Measurements from ENCODE around the gene AP5S1.
"Not testable (repeated sequence)": the region's sequence is repeated elsewhere in the genome, so short reads cannot be mapped to it uniquely, and the experiment has no call there.

Gene AP5S1

DNA sequence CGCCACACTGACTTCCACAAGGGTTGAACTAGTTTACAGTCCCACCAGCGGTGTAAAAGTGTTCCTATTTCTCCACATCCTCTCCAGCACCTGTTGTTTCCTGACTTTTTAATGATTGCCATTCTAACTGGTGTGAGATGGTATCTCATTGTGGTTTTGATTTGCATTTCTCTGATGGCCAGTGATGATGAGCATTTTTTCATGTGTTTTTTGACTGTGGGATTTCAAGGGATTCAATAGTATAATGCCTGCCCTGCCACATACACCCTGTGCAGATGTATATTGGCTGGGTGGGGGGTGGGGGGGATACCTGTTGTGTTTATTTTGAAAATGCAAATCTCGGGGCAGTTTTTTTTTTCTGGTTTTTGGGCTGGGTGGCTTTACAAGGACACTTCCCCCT, 26.2 kb upstream of the AP5S1 start:
- DNase-seq (ENCODE audit: low spot score), result not testable (repeated sequence)

DNA sequence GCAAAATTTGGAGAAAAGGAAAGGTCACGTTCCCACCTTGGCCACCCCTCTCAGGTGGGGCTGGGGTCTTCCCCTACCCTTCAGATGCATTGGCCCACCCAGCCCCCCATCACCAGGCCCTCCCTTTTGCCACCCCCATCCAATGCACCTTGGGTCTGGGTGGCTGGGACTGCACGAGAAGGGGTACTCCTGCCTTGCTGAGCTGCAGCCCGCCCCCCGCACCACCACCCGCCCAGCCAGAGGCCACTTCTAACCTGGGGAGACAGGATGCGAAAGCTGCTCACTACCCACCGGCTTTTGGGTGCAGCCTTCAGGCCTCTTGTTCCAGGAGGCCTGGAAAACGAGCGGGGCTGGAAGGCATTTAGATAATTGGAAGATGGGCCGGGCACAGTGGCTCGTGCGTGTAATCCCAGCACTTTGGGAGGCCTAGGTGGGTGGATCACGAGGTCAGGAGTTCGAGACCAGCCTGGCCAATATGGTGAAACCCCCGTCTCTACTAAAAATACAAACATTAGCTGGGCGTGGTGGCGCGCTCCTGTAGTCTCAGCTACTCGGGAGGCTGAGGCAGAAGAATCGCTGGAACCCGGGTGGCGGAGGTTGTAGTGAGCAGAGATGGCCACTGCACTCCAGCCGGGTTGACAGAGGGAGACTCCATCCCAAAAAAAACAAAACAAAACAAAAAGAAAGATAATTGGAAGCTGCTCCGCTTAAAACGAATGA, 25.5 kb upstream of the AP5S1 start:
- no peak for DNase-seq (ENCODE audit: low spot score)

DNA sequence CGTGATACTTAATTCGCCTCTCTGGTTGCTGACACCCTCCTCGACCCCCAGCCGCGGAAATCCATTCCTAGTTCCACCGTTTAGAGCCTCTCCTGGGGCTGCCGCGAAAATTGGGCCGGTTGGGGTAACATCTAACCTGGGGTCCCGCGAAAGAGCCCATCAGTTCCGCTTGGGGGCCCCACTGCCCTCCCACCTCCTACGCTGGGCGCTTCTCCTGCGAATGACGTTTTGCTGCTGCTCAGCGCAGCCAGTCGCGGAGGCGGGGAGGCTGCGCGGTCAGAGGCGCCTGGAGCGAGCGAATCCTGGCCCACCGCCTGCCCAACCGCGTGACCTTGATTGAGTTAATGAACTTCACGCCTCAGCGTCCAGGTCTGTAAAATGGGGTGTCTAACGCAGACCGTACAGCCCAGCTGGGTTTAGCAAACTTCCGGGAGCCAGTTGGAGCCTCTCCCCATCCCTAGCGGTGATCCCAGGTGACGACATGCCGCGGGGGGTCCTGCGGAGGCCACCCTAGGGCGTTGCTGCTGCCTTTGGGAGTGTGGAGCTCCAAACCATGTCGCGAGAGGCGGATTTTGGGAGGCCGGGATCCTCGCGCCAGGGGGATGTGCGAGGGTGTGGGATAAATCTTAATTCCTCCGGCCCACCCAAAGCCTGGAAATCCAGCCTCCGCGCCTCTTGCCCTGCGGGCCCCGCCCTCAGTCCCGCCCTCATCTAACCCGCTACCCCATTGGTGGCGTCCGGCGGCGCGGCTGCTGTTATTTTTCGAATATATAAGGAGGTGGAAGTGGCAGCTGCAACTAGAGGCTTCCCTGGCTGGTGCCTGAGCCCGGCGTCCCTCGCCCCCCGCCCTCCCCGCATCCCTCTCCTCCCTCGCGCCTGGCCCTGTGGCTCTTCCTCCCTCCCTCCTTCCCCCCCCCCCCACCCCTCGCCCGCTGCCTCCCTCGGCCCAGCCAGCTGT, 24.6 kb upstream of the AP5S1 start, which contains the start of gene CDC25B:
TSS of gene CDC25B (plus strand) at position 800 of the 958 bp plus-strand sequence. CDS start 222 bp downstream, outside the sequence.
- DNase-seq (ENCODE audit: low spot score), result peak; percentile 96

GRCh38 chr20:3796477-3797225, 23.7 kb upstream of the AP5S1 start:
- DNase-seq (ENCODE audit: low spot score), result no peak

GRCh38 chr20:3797226-3797545, 23.2 kb upstream of the AP5S1 start:
- no peak for DNase-seq (ENCODE audit: low spot score)

DNA sequence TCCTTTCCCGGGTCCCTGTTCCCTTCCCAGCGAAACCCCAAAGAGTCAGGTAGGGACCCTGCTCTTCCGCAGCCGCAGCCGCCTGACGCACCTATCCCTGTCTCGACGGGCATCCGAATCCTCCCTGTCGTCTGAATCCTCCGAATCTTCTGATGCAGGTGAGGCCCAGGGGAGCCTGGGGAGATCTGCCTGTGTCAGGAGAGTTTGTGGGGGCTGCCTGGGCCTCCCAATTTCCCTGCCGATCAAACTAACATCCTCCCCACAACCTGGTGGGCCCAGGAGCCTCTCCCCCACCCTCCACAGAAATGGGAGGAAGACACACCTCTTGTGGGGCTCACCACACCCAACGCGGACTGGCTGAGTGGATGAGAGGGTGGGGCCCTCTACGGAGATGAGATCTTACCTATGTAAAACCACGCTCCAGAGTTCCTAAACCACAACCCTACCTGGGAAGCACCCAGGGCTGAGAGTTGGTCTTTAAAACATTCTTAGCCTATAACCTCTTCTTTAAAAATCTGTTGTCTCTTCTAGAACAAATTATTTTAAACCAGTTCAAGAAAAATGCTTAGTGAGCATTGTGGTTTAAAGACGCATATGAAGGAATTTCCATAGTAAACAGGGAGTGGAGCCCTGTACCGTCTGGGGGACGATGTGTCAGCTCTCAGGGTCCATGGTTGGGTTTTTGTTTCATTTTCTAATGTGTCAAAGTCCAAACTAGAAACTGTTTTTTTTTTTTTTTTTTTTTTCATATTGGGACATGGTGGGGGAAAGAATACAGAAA, 22.6 kb upstream of the AP5S1 start:
- no peak for DNase-seq (ENCODE audit: low spot score)

- DNase-seq (ENCODE audit: low spot score), result no peak
Measured at GRCh38 chr20:3798373-3798768, 22.0 kb upstream of the AP5S1 start.

DNA sequence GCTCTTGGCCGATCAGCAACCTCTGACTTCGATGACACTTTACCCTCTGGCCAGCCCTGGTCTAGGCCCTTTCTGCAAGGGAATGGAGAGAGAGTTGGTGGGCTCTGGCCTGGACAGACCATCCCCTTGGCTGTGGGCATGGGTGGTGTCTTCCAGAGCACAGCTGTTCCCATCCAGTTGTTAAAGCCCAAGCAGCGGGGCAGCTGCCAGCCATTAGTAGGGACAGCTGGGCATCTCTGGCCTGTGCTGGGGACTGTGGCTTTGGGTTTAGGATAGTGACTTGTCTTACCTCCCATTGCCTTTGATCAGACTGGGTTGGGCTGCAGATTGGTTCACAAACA, 21.5 kb upstream of the AP5S1 start:
- DNase-seq (ENCODE audit: low spot score), result no peak

- no peak for DNase-seq (ENCODE audit: low spot score)
Measured at GRCh38 chr20:3800256-3800877, 20.0 kb upstream of the AP5S1 start.

GRCh38 chr20:3800878-3801260, 19.5 kb upstream of the AP5S1 start:
- DNase-seq (ENCODE audit: low spot score), result no peak

DNA sequence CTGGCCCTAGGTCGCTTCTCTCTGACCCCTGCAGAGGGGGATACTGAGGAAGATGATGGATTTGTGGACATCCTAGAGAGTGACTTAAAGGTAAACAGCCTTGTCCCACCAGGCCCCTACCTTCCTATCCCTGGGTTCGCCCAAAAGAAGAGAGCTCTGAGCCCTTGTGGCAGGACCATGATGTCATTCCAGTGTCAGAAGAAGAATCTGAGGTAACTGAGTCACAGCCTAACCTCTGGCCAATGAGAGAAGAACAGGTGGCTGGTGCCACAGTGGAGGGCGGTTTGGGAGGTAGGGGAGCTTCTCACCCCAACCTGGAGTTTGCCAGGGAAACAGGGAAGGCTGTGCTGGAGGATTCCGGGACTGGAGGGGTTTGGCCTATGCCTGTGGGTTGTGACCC, 19.0 kb upstream of the AP5S1 start:
- no peak for DNase-seq (ENCODE audit: low spot score)

DNA sequence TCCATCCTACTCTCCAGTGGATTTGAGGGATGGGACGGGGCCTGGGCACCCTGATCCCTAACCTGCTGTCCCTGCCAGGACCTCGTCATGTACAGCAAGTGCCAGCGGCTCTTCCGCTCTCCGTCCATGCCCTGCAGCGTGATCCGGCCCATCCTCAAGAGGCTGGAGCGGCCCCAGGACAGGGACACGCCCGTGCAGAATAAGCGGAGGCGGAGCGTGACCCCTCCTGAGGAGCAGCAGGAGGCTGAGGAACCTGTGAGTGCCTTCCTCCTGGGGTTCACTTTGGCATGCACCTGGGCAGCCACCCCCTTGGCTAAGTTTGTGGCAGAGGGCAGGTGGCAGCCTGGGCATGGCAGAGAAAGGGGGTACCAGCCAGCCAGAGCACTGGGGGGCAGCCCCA, 18.5 kb upstream of the AP5S1 start:
- no peak for DNase-seq (ENCODE audit: low spot score)

GRCh38 chr20:3802524-3803239, 17.7 kb upstream of the AP5S1 start:
- DNase-seq (ENCODE audit: low spot score), result no peak

GRCh38 chr20:3803289-3803688, 17.1 kb upstream of the AP5S1 start:
- DNase-seq (ENCODE audit: low spot score), result no peak

GRCh38 chr20:3803854-3804253, 16.5 kb upstream of the AP5S1 start:
- DNase-seq (ENCODE audit: low spot score), result no peak

GRCh38 chr20:3804254-3804751, 16.0 kb upstream of the AP5S1 start:
- no peak for DNase-seq (ENCODE audit: low spot score)

DNA sequence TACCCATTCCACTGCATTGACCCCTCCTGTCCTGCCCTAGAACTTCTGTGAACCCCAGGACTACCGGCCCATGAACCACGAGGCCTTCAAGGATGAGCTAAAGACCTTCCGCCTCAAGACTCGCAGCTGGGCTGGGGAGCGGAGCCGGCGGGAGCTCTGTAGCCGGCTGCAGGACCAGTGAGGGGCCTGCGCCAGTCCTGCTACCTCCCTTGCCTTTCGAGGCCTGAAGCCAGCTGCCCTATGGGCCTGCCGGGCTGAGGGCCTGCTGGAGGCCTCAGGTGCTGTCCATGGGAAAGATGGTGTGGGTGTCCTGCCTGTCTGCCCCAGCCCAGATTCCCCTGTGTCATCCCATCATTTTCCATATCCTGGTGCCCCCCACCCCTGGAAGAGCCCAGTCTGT, 15.6 kb upstream of the AP5S1 start:
- DNase-seq (ENCODE audit: low spot score), result no peak

- DNase-seq (ENCODE audit: low spot score), result no peak
Measured at GRCh38 chr20:3808544-3808943, 11.8 kb upstream of the AP5S1 start.

DNA sequence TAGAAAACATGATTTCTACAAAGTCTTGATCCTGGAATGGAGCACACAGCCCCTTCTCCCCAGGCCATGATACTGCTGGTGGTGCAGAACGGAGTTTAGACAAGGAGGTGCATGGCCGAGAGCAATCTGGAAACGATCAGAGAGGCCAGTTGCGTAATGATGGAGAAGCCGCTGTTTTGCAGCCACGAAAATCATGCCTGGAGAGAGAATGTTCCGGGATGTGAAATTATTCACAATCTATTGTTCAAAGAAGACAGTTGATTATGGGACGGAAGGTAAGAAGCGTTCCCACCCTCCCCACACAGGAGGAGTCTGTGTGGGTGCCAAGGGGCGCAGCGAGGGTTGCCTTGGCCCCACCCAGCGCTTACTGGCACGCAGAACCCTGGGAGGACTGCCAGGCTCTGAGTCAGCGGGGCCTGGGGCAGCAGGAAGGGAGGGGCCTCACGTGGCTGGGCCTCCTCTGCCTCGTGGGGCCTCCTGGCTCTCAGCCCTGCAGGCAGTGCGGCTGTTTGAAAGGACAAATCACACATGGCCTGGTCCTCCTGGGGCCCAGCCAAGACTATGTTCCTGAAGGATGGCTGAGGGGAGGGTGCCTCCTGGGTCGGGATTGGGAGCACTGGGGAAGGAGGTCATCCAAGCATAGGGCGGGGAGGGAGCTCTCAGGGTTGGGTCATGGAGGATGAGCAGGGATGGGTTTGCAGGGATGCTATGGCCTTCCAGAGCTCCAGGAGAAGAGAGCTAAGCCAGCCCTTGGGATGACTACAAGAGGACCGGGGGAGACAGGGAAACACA, 8.7 kb upstream of the AP5S1 start:
- peak; percentile 96 for DNase-seq (ENCODE audit: low spot score)

DNA sequence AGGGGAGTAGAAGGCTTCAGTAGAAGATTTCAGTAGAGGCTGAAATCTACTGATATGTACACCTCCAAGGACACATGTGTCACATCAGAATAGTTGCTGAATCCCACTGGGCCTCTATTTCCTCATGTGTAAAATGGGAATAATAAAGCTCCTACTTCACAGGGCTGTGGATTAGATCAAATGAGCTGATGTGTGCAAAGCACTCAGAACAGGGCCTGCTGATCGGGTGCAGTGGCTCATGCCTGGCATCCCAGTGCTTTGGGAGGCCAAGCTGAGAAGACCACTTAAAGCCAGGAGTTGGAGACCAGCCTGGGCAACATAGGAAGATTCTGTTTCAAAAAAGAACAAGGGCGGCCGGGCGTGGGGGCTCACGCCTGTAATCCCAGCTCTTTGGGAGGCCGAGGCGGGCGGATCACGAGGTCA, 8.1 kb upstream of the AP5S1 start:
- no peak for DNase-seq (ENCODE audit: low spot score)
